ENCODE data around the gene TTC34.

GRCh38 chr1:2781627-2782026 lies 19.9 kb downstream of the TTC34 start:
- TF ChIP-seq POLR2A (IDR thresholded peaks at IDR 0.05; ENCODE audit: low read depth, low read length) (no peak), POLR2AphosphoS5 (IDR thresholded peaks at IDR 0.05; ENCODE audit: low read depth, low read length) (no peak), TAF1 (IDR thresholded peaks at IDR 0.05; ENCODE audit: borderline replicate concordance, low read depth, low read length) (no peak)

Data from GM12892 (cell line).